DND-41 (cell line): ENCODE data around the gene OR51A2.

Experiments used
- EZH2 ChIP-seq: IDR thresholded peaks from 3 replicates; pipeline ENCODE4 v1.6.1; 2012; ENCODE audit warnings: borderline replicate concordance, low read depth, mild to moderate bottlenecking, moderate library complexity, low read length, inconsistent platforms; ENCODE audit not compliant: severe bottlenecking
- TF ChIP-seq, protein P1 (sequence below): IDR thresholded peaks from 2 replicates; pipeline ENCODE4 v1.5.1; 2012; ENCODE audit warnings: borderline replicate concordance, low read length, moderate library complexity, mild to moderate bottlenecking; ENCODE audit not compliant: poor library complexity, severe bottlenecking; ENCODE audit errors: extremely low read depth

DNA sequence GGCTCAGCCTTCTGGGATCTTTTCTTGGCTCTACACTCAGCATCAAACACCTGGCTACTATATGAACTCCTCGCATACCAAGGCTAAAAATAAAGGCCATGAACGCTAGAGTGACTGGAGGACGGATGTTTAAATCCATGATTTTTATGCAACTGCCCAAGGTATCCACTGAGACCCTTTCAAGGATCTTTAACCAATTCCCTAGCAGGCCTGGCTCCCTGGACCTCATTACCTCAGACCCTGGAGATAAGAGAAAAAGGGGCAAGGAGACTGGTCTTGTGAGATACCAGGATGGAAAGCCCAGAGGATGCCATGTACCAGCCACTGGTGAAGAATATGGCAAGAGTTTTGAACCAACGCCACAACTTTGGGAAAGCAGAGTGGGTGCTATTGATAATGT lies 36.3 kb downstream of the OR51A2 start, which contains the start of gene OR51G2:
- TF ChIP-seq, protein P1, sequence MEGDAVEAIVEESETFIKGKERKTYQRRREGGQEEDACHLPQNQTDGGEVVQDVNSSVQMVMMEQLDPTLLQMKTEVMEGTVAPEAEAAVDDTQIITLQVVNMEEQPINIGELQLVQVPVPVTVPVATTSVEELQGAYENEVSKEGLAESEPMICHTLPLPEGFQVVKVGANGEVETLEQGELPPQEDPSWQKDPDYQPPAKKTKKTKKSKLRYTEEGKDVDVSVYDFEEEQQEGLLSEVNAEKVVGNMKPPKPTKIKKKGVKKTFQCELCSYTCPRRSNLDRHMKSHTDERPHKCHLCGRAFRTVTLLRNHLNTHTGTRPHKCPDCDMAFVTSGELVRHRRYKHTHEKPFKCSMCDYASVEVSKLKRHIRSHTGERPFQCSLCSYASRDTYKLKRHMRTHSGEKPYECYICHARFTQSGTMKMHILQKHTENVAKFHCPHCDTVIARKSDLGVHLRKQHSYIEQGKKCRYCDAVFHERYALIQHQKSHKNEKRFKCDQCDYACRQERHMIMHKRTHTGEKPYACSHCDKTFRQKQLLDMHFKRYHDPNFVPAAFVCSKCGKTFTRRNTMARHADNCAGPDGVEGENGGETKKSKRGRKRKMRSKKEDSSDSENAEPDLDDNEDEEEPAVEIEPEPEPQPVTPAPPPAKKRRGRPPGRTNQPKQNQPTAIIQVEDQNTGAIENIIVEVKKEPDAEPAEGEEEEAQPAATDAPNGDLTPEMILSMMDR, result no peak
- no peak for TF ChIP-seq EZH2
